Ovary (tissue), 9 donors: ENCODE results near the gene TEX36. TPM values are rescaled to one million over a fixed set of nuclear protein-coding genes. Genes with fewer than 3 reads are reported as not detected.

Experiments
- DNase-seq, 5 donors: peaks; one replicate each; pipeline ENCODE4 v3.0.0-alpha.2; 2019 to 2020
- H3K27ac ChIP-seq, 2 donors: fragments of 200-600 bp; one replicate each; pipeline versions ENCODE4 v1.5.1 to v1.8.0; 2019 to 2022
- H3K27me3 ChIP-seq: fragments of 200-600 bp; one replicate; pipeline ENCODE4 v1.8.0; 2022
- H3K36me3 ChIP-seq: fragments of 200-600 bp; sonication (generic); one replicate; pipeline ENCODE4 v1.5.1; 2019
- H3K4me1 ChIP-seq: one replicate; pipeline ENCODE4 v1.8.1; 2013; ENCODE audit warnings: mild to moderate bottlenecking, moderate library complexity; ENCODE audit not compliant: insufficient read depth
- H3K4me3 ChIP-seq: fragments of 200-600 bp; sonication (generic); one replicate; pipeline ENCODE4 v1.5.1; 2017
- H3K9me3 ChIP-seq, 2 donors: fragments of 200-600 bp in 1 of 2; sonication (generic) in 1 of 2; one replicate each; pipeline versions ENCODE4 v1.5.1 to v1.8.1; 2013 to 2019; ENCODE audit warnings: mild to moderate bottlenecking in 1 of 2, moderate library complexity in 1 of 2
- CTCF ChIP-seq, 3 donors: fragments of 450-650 bp in 2 of 3; fragments of 200-600 bp in 1 of 3; IDR thresholded peaks; one replicate each; pipeline versions ENCODE4 v1.5.1 to v1.8.0; 2016 to 2022; ENCODE audit warnings: antibody characterized with exemption in 3 of 3, mild to moderate bottlenecking in 1 of 3
- EP300 ChIP-seq: sonication (generic); formaldehyde crosslinking; IDR thresholded peaks from one replicate; pipeline ENCODE4 v1.6.1; 2017; ENCODE audit warnings: antibody characterized with exemption
- POLR2A ChIP-seq: fragments of 450-650 bp; IDR thresholded peaks from one replicate; pipeline ENCODE4 v1.6.1; 2017; ENCODE audit warnings: antibody characterized with exemption, mild to moderate bottlenecking, moderate library complexity
- WGBS, 3 donors: extraction: QIAGEN DNeasy Blood & Tissue Kit in 1 of 3; methylation state at CpG; one replicate each; pipeline versions ENCODE4 v1.1.5 to v1.1.7; 2013 to 2017; 5-methylcytosine and 5-hydroxymethylcytosine counted together
- intact Hi-C, 4 donors: fragments of 100-400 bp; cut with DNase I; formaldehyde crosslinking; loops; one replicate each; pipeline versions ENCODE4 v1.11.0 to v1.15.1; 2022 to 2023
- polyA plus RNA-seq, 2 donors: library from polyadenylated mRNA; stranded (reverse); fragments of 200-250 nt in 1 of 2; fragments of 350-450 nt in 1 of 2; fragmentation: Illumina TruSeq in 1 of 2; extraction: RNeasy Lipid Tissue Mini Kit (QIAGEN cat#74804) in 1 of 2; gene quantifications; one replicate each; pipeline ENCODE4 v1.2.3, GENCODE V29; 2013 to 2014
- total RNA-seq, 7 donors: library from RNA; depleted of rRNA in 2 of 7; stranded (reverse); fragments of >200 nt in 2 of 7; fragmentation: NEBNext Ultra II Directional in 3 of 7; extraction: Animal tissue kit (Norgen Biotek cat#: 25700) in 3 of 7; gene quantifications; one replicate each; pipeline versions ENCODE4 v1.1.0 to v1.2.4, GENCODE V29; 2016 to 2023
- donor health status: DM: no; HTN: no; CAD: no; lungs with moderate emphysema.
- donor health status: DM: no; HTN: no; CAD: no.
- donor health status: Bipolar disorder and iron deficiency.
- donor health status: DM: yes; HTN: yes; CAD: no.
- donor health status: DM: no; HTN: no; CAD: no.
- donor health status: DM: yes; HTN: yes; CAD: no.

TEX36 gene
- total and polyA plus RNA-seq, 9 donors: not detected

GRCh38 chr10:125631806-125632205 is 51.2 kb downstream of the TEX36 start:
- WGBS, 3 donors: 70 to 73% (median 73%) methylated on average over 5 of the region's 5 CpGs
- no peaks in the 10 kb centered on the region for H3K4me1 ChIP-seq
- no peak overlapping the region for H3K27ac ChIP-seq
- no peaks in the 10 kb centered on the region for H3K27me3 ChIP-seq
- TF ChIP-seq EP300: no peak
- TF ChIP-seq POLR2A: no peak
- no peak for TF ChIP-seq CTCF (IDR thresholded peaks at IDR 0.05)
- no peaks in the 10 kb centered on the region for H3K36me3 ChIP-seq
- DNase-seq: no peak
- H3K9me3 ChIP-seq: no peaks in the 10 kb centered on the region
- no peak overlapping the region for H3K4me3 ChIP-seq
- intact Hi-C loops: no loop called here

- Histone ChIP-seq H3K4me1 (no peaks in the 10 kb centered on the region), H3K9me3 (no peaks in the 10 kb centered on the region), H3K27me3 (no peaks in the 10 kb centered on the region), H3K36me3 (no peaks in the 10 kb centered on the region), H3K27ac (no peak overlapping the region), H3K4me3 (no peak overlapping the region)
- DNase-seq: no peak
- no peak for TF ChIP-seq POLR2A
- WGBS, 3 donors: 87 to 93% (median 90%) methylated on average over 3 of the region's 3 CpGs
- intact Hi-C loops: no loop called here
These were observed 53.1 kb downstream of the TEX36 start for GRCh38 chr10:125629758-125630376.

GRCh38 chr10:125628104-125629049 is 54.6 kb downstream of the TEX36 start:
- Histone ChIP-seq H3K4me3 (no peak overlapping the region), H3K36me3 (no peaks in the 10 kb centered on the region), H3K27me3 (no peaks in the 10 kb centered on the region), H3K27ac (no peak overlapping the region), H3K4me1 (no peaks in the 10 kb centered on the region), H3K9me3 (no peaks in the 10 kb centered on the region)
- intact Hi-C loops: no loop called here
- 64 to 68% (median 65%) methylated on average over 11 of the region's 11 CpGs for WGBS, 3 donors
- TF ChIP-seq POLR2A (no peak), EP300 (no peak), CTCF (IDR thresholded peaks at IDR 0.05) (no peak)
- DNase-seq: no peak

- no peaks in the 10 kb centered on the region for H3K9me3 ChIP-seq
- no peaks in the 10 kb centered on the region for H3K4me1 ChIP-seq
- TF ChIP-seq POLR2A: no peak
- no peak for TF ChIP-seq EP300
- no peak for TF ChIP-seq CTCF (IDR thresholded peaks at IDR 0.05)
- WGBS, 3 donors: 82 to 92% (median 84%) methylated on average over 4 of the region's 4 CpGs
- H3K27ac ChIP-seq: no peak overlapping the region
- H3K4me3 ChIP-seq: no peak overlapping the region
- H3K27me3 ChIP-seq: no peaks in the 10 kb centered on the region
- no peak for DNase-seq
- H3K36me3 ChIP-seq: no peaks in the 10 kb centered on the region
- intact Hi-C loops: no loop called here
These were observed 55.3 kb downstream of the TEX36 start for GRCh38 chr10:125627646-125628045.

- no peaks in the 10 kb centered on the region for H3K27me3 ChIP-seq
- no peak overlapping the region for H3K27ac ChIP-seq
- H3K36me3 ChIP-seq: no peaks in the 10 kb centered on the region
- H3K9me3 ChIP-seq: no peaks in the 10 kb centered on the region
- H3K4me1 ChIP-seq: no peaks in the 10 kb centered on the region
- DNase-seq: no peak
- no peak for TF ChIP-seq CTCF (IDR thresholded peaks at IDR 0.05)
- no peak for TF ChIP-seq POLR2A
- TF ChIP-seq EP300: no peak
- no peak overlapping the region for H3K4me3 ChIP-seq
- WGBS, 3 donors: 40 to 51% (median 47%) methylated on average over 6 of the region's 6 CpGs
- intact Hi-C loops: no loop called here
These were observed 56.3 kb downstream of the TEX36 start for GRCh38 chr10:125626671-125627070.
